Stomach (tissue), 4 donors: ENCODE measurements around the gene SPRED3.

Experiments
- POLR2A ChIP-seq, 4 donors: fragments of 450-650 bp; IDR thresholded peaks; one replicate each; pipeline ENCODE4 v1.6.1; 2016; ENCODE audit warnings: antibody characterized with exemption in 4 of 4, control low read depth in 2 of 4, mild to moderate bottlenecking in 1 of 4, moderate library complexity in 1 of 4
- TF ChIP-seq, protein P1 (sequence below), 7 experiments: fragments of 450-650 bp in 4 of 7; fragments of 200-600 bp in 3 of 7; sonication (generic) in 3 of 7; IDR thresholded peaks; one replicate each; pipeline ENCODE4 v1.5.1; 2016 to 2019; ENCODE audit warnings: antibody characterized with exemption in 7 of 7, control low read depth in 2 of 7, mild to moderate bottlenecking in 1 of 7

DNA sequence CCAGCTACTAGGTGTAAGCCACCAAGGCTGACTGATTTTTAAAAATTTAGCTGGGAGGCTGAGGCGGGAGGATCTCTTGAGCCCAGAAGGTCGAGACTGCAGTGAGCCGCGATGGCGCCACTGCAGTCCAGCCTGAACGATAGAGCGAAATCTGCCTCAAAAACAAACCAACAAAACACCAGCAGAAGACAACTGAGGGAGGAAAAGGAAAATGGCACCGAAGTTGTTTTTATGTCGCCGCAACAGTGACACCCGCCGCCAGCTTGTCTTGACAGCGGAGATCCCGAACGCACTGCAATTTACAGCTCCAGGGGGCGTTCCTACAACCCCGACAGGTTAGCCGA is 14.1 kb downstream of the SPRED3 start:
- TF ChIP-seq, protein P1, sequence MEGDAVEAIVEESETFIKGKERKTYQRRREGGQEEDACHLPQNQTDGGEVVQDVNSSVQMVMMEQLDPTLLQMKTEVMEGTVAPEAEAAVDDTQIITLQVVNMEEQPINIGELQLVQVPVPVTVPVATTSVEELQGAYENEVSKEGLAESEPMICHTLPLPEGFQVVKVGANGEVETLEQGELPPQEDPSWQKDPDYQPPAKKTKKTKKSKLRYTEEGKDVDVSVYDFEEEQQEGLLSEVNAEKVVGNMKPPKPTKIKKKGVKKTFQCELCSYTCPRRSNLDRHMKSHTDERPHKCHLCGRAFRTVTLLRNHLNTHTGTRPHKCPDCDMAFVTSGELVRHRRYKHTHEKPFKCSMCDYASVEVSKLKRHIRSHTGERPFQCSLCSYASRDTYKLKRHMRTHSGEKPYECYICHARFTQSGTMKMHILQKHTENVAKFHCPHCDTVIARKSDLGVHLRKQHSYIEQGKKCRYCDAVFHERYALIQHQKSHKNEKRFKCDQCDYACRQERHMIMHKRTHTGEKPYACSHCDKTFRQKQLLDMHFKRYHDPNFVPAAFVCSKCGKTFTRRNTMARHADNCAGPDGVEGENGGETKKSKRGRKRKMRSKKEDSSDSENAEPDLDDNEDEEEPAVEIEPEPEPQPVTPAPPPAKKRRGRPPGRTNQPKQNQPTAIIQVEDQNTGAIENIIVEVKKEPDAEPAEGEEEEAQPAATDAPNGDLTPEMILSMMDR (IDR thresholded peaks at IDR 0.05): no peak
- TF ChIP-seq POLR2A (IDR thresholded peaks at IDR 0.05): no peak
